Mesendoderm (in vitro differentiated cells): ENCODE results near the gene SDC1. TPM values are rescaled to one million over a fixed set of nuclear protein-coding genes. Genes with fewer than 3 reads are reported as not detected.

Experiments used
- DNase-seq: peaks from one replicate; pipeline ENCODE4 v3.0.0; 2013
- H2AK5ac ChIP-seq: 2 replicates; pipeline ENCODE4 v1.6.1; 2013; ENCODE audit warnings: low read length, inconsistent platforms
- H2BK120ac ChIP-seq: 2 replicates; pipeline ENCODE4 v1.6.1; 2013; ENCODE audit warnings: low read depth, mild to moderate bottlenecking, low read length, moderate library complexity, mixed read lengths
- H2BK15ac ChIP-seq: replicated peaks from 2 replicates; pipeline ENCODE4 v1.6.1; 2013; ENCODE audit warnings: low read depth, mild to moderate bottlenecking, moderate library complexity
- H2BK5ac ChIP-seq: 2 replicates; pipeline ENCODE4 v1.6.1; 2013; ENCODE audit warnings: low read length, inconsistent platforms
- H3K18ac ChIP-seq: 2 replicates; pipeline ENCODE4 v1.6.1; 2013; ENCODE audit warnings: mild to moderate bottlenecking, low read length, mixed read lengths
- H3K23ac ChIP-seq: one replicate; pipeline ENCODE4 v1.6.1; 2013; ENCODE audit warnings: low read length
- H3K27ac ChIP-seq: 2 replicates; pipeline ENCODE4 v1.5.1; 2013; ENCODE audit warnings: low read depth, mild to moderate bottlenecking, inconsistent platforms, low read length, moderate library complexity
- H3K27me3 ChIP-seq: 2 replicates; pipeline ENCODE4 v1.6.1; 2013; ENCODE audit warnings: low read length, control low read depth, mild to moderate bottlenecking, inconsistent platforms; ENCODE audit not compliant: insufficient read depth, poor library complexity
- H3K36me3 ChIP-seq: 2 replicates; pipeline ENCODE4 v1.6.1; 2013; ENCODE audit warnings: low read length, inconsistent platforms; ENCODE audit not compliant: control insufficient read depth, insufficient read depth
- H3K4ac ChIP-seq: one replicate; pipeline ENCODE4 v1.6.1; 2013; ENCODE audit warnings: low read depth, mild to moderate bottlenecking, low read length, moderate library complexity
- H3K4me1 ChIP-seq: 2 replicates; pipeline ENCODE4 v1.6.1; 2013; ENCODE audit warnings: low read depth, low read length, inconsistent platforms; ENCODE audit not compliant: control insufficient read depth
- H3K4me2 ChIP-seq: 2 replicates; pipeline ENCODE4 v1.6.1; 2013; ENCODE audit warnings: low read length
- H3K4me3 ChIP-seq: 2 replicates; pipeline ENCODE4 v1.5.1; 2013; ENCODE audit warnings: mild to moderate bottlenecking, low read length
- H3K56ac ChIP-seq: one replicate; pipeline ENCODE4 v1.6.1; 2013; ENCODE audit warnings: low read length
- H3K79me1 ChIP-seq: 2 replicates; pipeline ENCODE4 v1.6.1; 2013; ENCODE audit warnings: low read length, inconsistent platforms
- H3K79me2 ChIP-seq: 2 replicates; pipeline ENCODE4 v1.6.1; 2013; ENCODE audit warnings: mild to moderate bottlenecking, low read length; ENCODE audit not compliant: control insufficient read depth, insufficient read depth
- H3K9ac ChIP-seq: 2 replicates; pipeline ENCODE4 v1.6.1; 2013; ENCODE audit warnings: low read length, inconsistent platforms
- H4K5ac ChIP-seq: one replicate; pipeline ENCODE4 v1.6.1; 2013; ENCODE audit warnings: low read length
- H4K8ac ChIP-seq: one replicate; pipeline ENCODE4 v1.6.1; 2013; ENCODE audit warnings: low read depth, mild to moderate bottlenecking, control low read depth, low read length, moderate library complexity
- WGBS: extraction: QIAGEN DNeasy Blood & Tissue Kit; methylation state at CpG from one replicate; pipeline ENCODE4 v1.1.7; 2013; ENCODE audit warnings: low lambda C conversion rate, missing lambda C conversion rate; ENCODE audit not compliant: insufficient coverage; ENCODE audit errors: extremely low coverage; 5-methylcytosine and 5-hydroxymethylcytosine counted together
- small RNA-seq: library from polyadenylated mRNA; stranded (forward); fragments of <200 nt; extraction: miRNeasy Mini kit (QIAGEN cat#:217004); gene quantifications from one replicate; pipeline ENCODE3, GENCODE V24; 2013; ENCODE audit not compliant: insufficient read depth

Gene SDC1

DNA sequence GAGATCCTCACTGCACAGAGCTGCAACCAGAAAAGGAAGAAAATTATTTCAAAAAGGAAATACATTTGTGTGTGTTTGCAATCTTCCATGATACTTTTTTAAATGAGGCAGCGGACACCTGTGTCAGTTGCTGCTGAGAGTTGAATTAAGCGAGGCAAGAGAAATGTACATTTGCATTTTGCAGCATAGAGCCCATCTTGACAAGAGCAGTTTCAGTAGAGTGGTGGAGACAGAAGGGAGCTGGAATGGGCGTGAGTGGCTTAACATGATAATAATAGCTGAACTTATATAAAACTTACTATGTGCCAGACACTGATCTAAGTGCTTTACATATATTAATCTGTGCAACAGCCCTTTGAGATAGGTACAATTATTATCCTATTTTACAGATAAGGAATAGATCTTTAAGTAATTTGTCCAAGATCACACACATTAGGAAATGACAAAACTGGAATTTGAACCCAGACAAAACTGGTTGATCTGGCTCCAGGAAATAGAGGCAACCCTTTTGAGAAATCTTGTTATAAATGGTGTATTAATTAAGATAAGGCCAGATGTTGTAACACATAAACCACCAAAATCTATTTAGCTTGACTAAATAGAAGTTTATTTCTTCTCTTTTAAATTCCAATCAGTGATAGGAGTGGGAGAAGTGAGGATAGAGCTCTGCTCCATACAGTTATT, 68.7 kb downstream of the SDC1 start:
- Histone ChIP-seq H3K27ac (no peak overlapping the region), H3K56ac (no peak overlapping the region), H3K4me2 (no peak overlapping the region), H3K79me1 (no peaks in the 10 kb centered on the region), H2BK120ac (peak overlapping the region; percentile 31), H3K79me2 (no peaks in the 10 kb centered on the region), H3K27me3 (no peaks in the 10 kb centered on the region), H3K4me3 (no peak overlapping the region), H3K9ac (no peak overlapping the region), H2BK15ac (no peak overlapping the region), H2AK5ac (no peak overlapping the region), H3K23ac (no peak overlapping the region), H2BK5ac (no peak overlapping the region), H3K36me3 (no peaks in the 10 kb centered on the region), H3K18ac (no peak overlapping the region), H4K5ac (no peak overlapping the region), H3K4me1 (peaks cover 2% of the 10 kb centered on the region), H4K8ac (no peak overlapping the region), H3K4ac (no peak overlapping the region)
- WGBS, result no CpG with 5 or more reads among the region's 3 CpGs
- no peak for DNase-seq

DNA sequence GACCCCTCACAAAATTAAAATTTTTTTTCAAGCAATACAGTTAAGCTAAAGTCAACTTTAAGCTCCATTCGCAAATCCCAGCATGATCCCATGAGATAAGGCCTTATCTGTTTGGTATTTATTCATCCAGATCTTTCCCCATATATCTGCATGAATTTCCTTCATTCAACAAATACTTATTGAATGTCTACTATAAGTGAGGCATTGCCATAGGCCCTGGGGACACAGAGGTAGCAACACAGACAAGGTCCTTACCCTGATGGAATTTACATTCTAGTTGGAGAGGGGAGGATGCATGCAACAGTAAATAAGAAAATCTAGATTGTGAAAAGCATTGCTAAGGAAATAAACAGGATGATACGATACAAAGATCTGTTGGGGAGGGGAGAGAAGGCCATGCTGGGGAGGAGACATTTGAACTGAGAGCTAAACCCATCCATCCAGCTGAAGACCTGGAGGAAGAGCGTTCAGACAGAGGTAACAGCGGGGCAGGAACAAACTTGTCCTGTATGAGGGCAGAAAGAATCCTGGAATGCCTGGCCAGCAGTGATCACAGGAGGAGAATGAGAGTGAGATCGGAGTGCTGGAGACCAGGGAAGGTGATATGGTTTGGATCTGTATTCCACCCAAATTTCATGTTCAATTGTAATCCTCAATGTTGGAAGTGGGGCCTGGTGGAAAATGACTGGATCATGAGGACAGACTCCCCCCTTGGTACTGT, 71.6 kb downstream of the SDC1 start:
- WGBS, result no CpG with 5 or more reads among the region's 5 CpGs
- H3K18ac ChIP-seq, result no peak overlapping the region
- no peaks in the 10 kb centered on the region for H3K36me3 ChIP-seq
- H2BK120ac ChIP-seq, result no peak overlapping the region
- DNase-seq, result no peak
- H3K56ac ChIP-seq, result no peak overlapping the region
- H3K79me1 ChIP-seq, result no peaks in the 10 kb centered on the region
- no peak overlapping the region for H3K4me2 ChIP-seq
- H3K23ac ChIP-seq, result no peak overlapping the region
- H3K9ac ChIP-seq, result no peak overlapping the region
- H4K5ac ChIP-seq, result no peak overlapping the region
- H4K8ac ChIP-seq, result no peak overlapping the region
- H3K4ac ChIP-seq, result no peak overlapping the region
- no peak overlapping the region for H2AK5ac ChIP-seq
- no peak overlapping the region for H3K4me3 ChIP-seq
- no peak overlapping the region for H2BK5ac ChIP-seq
- no peak overlapping the region for H2BK15ac ChIP-seq
- no peaks in the 10 kb centered on the region for H3K27me3 ChIP-seq
- no peak overlapping the region for H3K27ac ChIP-seq
- H3K79me2 ChIP-seq, result no peaks in the 10 kb centered on the region
- peaks cover 14% of the 10 kb centered on the region for H3K4me1 ChIP-seq

- Histone ChIP-seq H3K79me2 (no peaks in the 10 kb centered on the region), H3K36me3 (no peaks in the 10 kb centered on the region), H4K5ac (no peak overlapping the region), H2BK120ac (no peak overlapping the region), H3K79me1 (no peaks in the 10 kb centered on the region), H3K18ac (peak overlapping the region; percentile 14), H3K4me3 (no peak overlapping the region), H2BK5ac (peak overlapping the region; percentile 59), H3K27me3 (no peaks in the 10 kb centered on the region), H2BK15ac (no peak overlapping the region), H3K4ac (no peak overlapping the region), H3K9ac (no peak overlapping the region), H3K4me2 (no peak overlapping the region), H3K23ac (no peak overlapping the region), H3K4me1 (peaks cover 17% of the 10 kb centered on the region), H3K56ac (no peak overlapping the region), H4K8ac (no peak overlapping the region), H2AK5ac (no peak overlapping the region), H3K27ac (no peak overlapping the region)
- WGBS, result no CpG with 5 or more reads among the region's 7 CpGs
- DNase-seq, result no peak
These were observed 73.9 kb downstream of the SDC1 start for GRCh38 chr2:20150806-20151571.

Small RNA genes within 50 kb of the gene (small RNA-seq; reads per million reads assigned to genes)
- not detected for gene RN7SL140P
- gene RNU6-961P, result not detected
- not detected for gene RNU7-113P
